Stimulated activated CD4-positive, alpha-beta T cell treated with anti-CD3 and anti-CD28 coated beads, TNF-alpha, amount 100 ng/mL, for 1 hour (primary cell): ENCODE data around the gene MARCHF7.

Source experiments
- DNase-seq, 3 donors: peaks; one replicate each; pipeline ENCODE4 v3.0.0-alpha.2; 2020; ENCODE audit warnings: low read depth in 3 of 3, low spot score in 1 of 3

MARCHF7 gene

GRCh38 chr2:159760326-159760725 lies 48.0 kb downstream of the MARCHF7 start:
- DNase-seq: no peak

GRCh38 chr2:159762075-159762474 lies 49.8 kb downstream of the MARCHF7 start:
- DNase-seq: no peak
